Tibial artery (tissue), 4 donors: ENCODE results near the gene DTNB.
"Not testable (repeated sequence)": the region's sequence is repeated elsewhere in the genome, so short reads cannot be mapped to it uniquely, and the experiment has no call there.

Experiments
- DNase-seq, 2 donors: peaks; one replicate each; pipeline ENCODE4 v3.0.0-alpha.2; 2019
- H3K27ac ChIP-seq, 2 donors: fragments of 200-600 bp; sonication (generic) in 1 of 2; 1 replicate in 1 of 2; 2 replicates in 1 of 2; pipeline ENCODE4 v1.5.1; 2018 to 2019; ENCODE audit warnings: mild to moderate bottlenecking in 1 of 2
- H3K27me3 ChIP-seq, 2 donors: fragments of 200-600 bp; sonication (generic) in 1 of 2; one replicate each; pipeline versions ENCODE4 v1.5.1 to v1.6.0; 2016 to 2019
- H3K36me3 ChIP-seq, 3 donors: fragments of 200-600 bp; sonication (generic) in 2 of 3; one replicate each; pipeline ENCODE4 v1.5.1; 2016 to 2019; ENCODE audit warnings: mild to moderate bottlenecking in 2 of 3
- H3K4me1 ChIP-seq, 4 donors: fragments of 200-600 bp; sonication (generic) in 2 of 4; 1 replicate in 3 of 4; 2 replicates in 1 of 4; pipeline ENCODE4 v1.5.1; 2016 to 2019
- H3K4me3 ChIP-seq, 2 donors: fragments of 200-600 bp; sonication (generic) in 1 of 2; 1 replicate in 1 of 2; 2 replicates in 1 of 2; pipeline ENCODE4 v1.5.1; 2018 to 2019; ENCODE audit warnings: mild to moderate bottlenecking in 2 of 2
- H3K9me3 ChIP-seq, 3 donors: fragments of 200-600 bp; sonication (generic) in 1 of 3; one replicate each; pipeline ENCODE4 v1.5.1; 2016 to 2019
- intact Hi-C: fragments of 100-400 bp; cut with DNase I; formaldehyde crosslinking; loops from one replicate; pipeline ENCODE4 v1.15.0; 2023; ENCODE audit warnings: low total_unique reads
- TF ChIP-seq, protein P1 (sequence below), 2 experiments: fragments of 200-600 bp in 1 of 2; fragments of 450-650 bp in 1 of 2; IDR thresholded peaks; one replicate each; pipeline ENCODE4 v1.5.1; 2017 to 2019; ENCODE audit warnings: antibody characterized with exemption in 2 of 2, mild to moderate bottlenecking in 1 of 2, moderate library complexity in 1 of 2

The DTNB gene

DNA sequence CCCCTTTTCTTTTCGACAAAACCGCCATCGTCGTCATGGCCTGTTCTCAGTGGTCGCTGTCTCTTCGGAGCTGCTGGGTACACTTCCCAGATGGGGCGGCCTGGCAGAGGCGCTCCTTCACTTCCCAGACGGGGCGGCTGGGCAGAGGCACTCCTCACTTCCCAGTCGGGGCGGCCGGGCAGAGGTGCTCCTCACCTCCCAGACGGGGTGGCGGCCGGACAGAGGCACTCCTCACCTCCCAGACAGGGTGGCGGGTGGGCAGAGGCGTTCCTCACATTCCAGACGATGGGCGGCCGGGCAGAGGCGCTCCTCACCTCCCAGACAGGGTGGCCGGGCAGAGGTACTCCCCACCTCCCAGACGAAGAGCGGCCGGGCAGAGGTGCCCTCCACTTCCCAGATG is 138.9 kb downstream of the DTNB start:
- DNase-seq, result no peak
- intact Hi-C loops, result no loop called here
- no peaks in the 10 kb centered on the region for H3K9me3 ChIP-seq
- TF ChIP-seq, protein P1, sequence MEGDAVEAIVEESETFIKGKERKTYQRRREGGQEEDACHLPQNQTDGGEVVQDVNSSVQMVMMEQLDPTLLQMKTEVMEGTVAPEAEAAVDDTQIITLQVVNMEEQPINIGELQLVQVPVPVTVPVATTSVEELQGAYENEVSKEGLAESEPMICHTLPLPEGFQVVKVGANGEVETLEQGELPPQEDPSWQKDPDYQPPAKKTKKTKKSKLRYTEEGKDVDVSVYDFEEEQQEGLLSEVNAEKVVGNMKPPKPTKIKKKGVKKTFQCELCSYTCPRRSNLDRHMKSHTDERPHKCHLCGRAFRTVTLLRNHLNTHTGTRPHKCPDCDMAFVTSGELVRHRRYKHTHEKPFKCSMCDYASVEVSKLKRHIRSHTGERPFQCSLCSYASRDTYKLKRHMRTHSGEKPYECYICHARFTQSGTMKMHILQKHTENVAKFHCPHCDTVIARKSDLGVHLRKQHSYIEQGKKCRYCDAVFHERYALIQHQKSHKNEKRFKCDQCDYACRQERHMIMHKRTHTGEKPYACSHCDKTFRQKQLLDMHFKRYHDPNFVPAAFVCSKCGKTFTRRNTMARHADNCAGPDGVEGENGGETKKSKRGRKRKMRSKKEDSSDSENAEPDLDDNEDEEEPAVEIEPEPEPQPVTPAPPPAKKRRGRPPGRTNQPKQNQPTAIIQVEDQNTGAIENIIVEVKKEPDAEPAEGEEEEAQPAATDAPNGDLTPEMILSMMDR (IDR thresholded peaks at IDR 0.05), result no peak
- peaks cover 0 to 21% (median 9%) of the 10 kb centered on the region in 3 donors for H3K36me3 ChIP-seq
- H3K27me3 ChIP-seq, result no peaks in the 10 kb centered on the region
- no peak overlapping the region for H3K27ac ChIP-seq
- H3K4me3 ChIP-seq, result no peak overlapping the region
- no peaks in the 10 kb centered on the region for H3K4me1 ChIP-seq

DNA sequence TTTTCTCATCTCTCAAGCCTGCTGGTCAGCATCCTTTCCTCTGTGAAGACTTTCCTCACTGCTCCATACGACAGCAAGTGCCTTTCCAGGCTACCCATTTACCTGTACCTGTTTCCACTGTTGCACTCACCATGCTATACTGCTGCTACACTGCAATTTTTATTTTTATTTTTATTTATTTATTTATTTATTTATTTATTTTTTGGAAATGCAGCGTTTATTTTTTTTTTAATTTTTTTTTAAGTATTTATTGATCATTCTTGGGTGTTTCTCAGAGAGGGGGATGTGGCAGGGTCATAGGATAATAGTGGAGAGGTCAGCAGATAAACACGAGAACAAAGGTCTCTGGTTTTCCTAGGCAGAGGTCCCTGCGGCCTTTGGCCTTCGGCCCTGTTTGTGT is 139.6 kb downstream of the DTNB start:
- DNase-seq, H3K9me3 ChIP-seq, intact Hi-C loops: not testable (repeated sequence)

GRCh38 chr2:25532521-25532920 is 140.9 kb downstream of the DTNB start:
- TF ChIP-seq, protein P1 (IDR thresholded peaks at IDR 0.05), result no peak
- intact Hi-C loops, result no loop called here

More for the DNA sequence above, 139.6 kb downstream of the DTNB start:
- H3K4me3 ChIP-seq, H3K4me1 ChIP-seq, H3K27me3 ChIP-seq, H3K27ac ChIP-seq: not testable (repeated sequence)
- peaks cover 0 to 21% (median 9%) of the 10 kb centered on the region in 3 donors for H3K36me3 ChIP-seq

GRCh38 chr2:25529034-25529433 is 144.3 kb downstream of the DTNB start:
- Histone ChIP-seq H3K4me1 (no peaks in the 10 kb centered on the region), H3K36me3 (no peaks in the 10 kb centered on the region), H3K9me3 (no peaks in the 10 kb centered on the region), H3K4me3 (no peak overlapping the region), H3K27me3 (no peaks in the 10 kb centered on the region), H3K27ac (no peak overlapping the region)
- intact Hi-C loops, result loop anchor here (10.0 kb wide), 2 partner anchors 154 to 254 kb away; no protein-coding TSS in a partner anchor
- TF ChIP-seq, protein P1 (IDR thresholded peaks at IDR 0.05), result no peak
- no peak for DNase-seq

More at GRCh38 chr2:25532521-25532920, 140.9 kb downstream of the DTNB start:
- no peak overlapping the region for H3K27ac ChIP-seq
- no peaks in the 10 kb centered on the region for H3K9me3 ChIP-seq
- H3K27me3 ChIP-seq, result no peaks in the 10 kb centered on the region
- H3K36me3 ChIP-seq, result peaks cover 0 to 21% (median 9%) of the 10 kb centered on the region in 3 donors
- no peak overlapping the region for H3K4me3 ChIP-seq
- H3K4me1 ChIP-seq, result no peaks in the 10 kb centered on the region
- no peak for DNase-seq

GRCh38 chr2:25528173-25528572 is 145.2 kb downstream of the DTNB start:
- no peak overlapping the region for H3K27ac ChIP-seq
- TF ChIP-seq, protein P1 (IDR thresholded peaks at IDR 0.05), result no peak
- H3K36me3 ChIP-seq, result no peaks in the 10 kb centered on the region
- H3K27me3 ChIP-seq, result no peaks in the 10 kb centered on the region
- intact Hi-C loops, result loop anchor here (10.0 kb wide), 2 partner anchors 153 to 253 kb away; no protein-coding TSS in a partner anchor
- no peak overlapping the region for H3K4me3 ChIP-seq
- H3K9me3 ChIP-seq, result no peaks in the 10 kb centered on the region
- no peak for DNase-seq
- no peaks in the 10 kb centered on the region for H3K4me1 ChIP-seq

GRCh38 chr2:25524507-25524906 is 148.9 kb downstream of the DTNB start:
- intact Hi-C loops, result loop anchor here (10.0 kb wide), 2 partner anchors 150 to 250 kb away; no protein-coding TSS in a partner anchor
- Histone ChIP-seq H3K36me3 (no peaks in the 10 kb centered on the region), H3K9me3 (no peaks in the 10 kb centered on the region), H3K4me3 (no peak overlapping the region), H3K4me1 (no peaks in the 10 kb centered on the region), H3K27me3 (no peaks in the 10 kb centered on the region), H3K27ac (no peak overlapping the region)
- TF ChIP-seq, protein P1 (IDR thresholded peaks at IDR 0.05), result no peak
- no peak for DNase-seq
